G401.6 (cell line): ENCODE results near the gene AUTS2.
"Not testable (repeated sequence)": the region's sequence is repeated elsewhere in the genome, so short reads cannot be mapped to it uniquely, and the experiment has no call there.

Experiments used
- FAIRE-seq: peaks from 2 replicates; lab custom pipeline; 2012; peaks lifted over from hg19 to GRCh38; lab: Jason Lieb, UNC

Gene AUTS2

DNA sequence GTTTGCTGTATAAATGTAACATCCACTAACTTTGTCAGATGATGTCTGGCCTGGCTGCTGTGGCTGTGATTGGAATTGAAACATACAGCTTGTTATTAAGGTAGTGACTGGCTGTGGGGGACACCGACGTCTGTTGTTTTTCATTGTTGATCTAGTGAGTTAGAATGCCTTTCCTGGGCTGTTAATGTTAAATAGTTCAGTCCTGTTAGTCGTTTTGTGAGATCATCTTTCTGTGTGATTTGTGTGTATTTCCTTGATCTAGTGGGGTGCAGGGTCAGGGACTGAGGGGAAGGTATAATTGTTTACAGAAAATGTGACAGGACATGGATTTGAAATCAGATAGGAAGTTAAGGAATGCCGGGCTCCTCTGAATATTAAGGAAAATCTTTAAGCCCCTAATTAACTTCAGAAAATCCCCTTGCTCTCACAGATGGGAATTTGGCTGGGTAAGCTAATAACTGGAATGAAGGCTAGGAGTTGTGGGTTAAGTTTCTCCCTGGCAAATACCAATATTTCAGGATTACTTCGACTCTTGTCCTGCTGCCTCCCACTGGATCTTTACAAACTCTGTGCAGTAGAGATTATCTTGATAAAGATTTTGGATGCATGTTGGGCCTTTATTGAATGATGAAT is 163.1 kb downstream of the AUTS2 start:
- FAIRE-seq = no peak

DNA sequence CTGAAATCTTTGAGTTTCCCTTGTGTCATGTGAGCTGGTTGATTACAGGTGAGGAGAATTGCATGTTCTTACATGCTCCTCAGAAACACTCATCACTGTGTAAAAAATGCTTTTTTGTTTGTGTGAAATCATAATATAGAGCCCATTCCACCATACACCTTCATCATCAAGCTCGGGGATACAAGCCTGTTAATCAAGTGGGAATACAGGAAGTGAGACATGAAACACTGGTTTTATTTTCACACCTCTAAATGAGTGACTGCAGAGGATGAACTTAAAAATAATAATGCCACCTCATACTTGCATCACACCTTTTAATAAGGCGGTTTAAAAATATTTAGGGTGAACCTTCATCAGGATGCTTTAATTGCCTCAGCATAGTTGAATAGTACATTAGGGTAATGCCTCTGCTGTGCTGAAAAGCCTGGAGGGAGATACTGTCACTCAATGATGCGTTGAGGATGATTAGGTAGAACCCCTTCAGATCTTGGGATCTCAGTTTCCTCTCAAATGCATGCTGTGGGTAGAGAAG is 164.6 kb downstream of the AUTS2 start:
- FAIRE-seq = no peak

DNA sequence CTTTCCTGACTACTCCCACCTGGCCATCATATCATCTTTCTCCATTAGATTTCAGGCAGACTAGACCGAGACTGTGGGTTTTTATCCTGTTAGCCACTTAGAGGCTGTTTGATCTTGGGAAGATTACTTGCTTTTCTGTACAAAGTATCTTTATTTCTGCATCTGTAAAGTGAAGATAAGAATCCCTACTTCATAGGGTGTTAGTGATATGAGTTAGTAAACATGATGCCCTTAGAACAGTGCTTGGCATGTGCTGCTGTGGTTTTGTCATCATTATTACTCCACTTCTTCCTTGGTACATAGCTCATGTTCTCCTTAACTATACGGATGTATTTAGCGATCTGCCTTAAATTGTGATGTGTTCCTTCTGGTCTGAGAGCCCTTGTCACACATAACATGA is 165.2 kb downstream of the AUTS2 start:
- FAIRE-seq = no peak

- no peak for FAIRE-seq
These were observed 165.9 kb downstream of the AUTS2 start for GRCh38 chr7:69764147-69764546.

GRCh38 chr7:69764681-69765080 is 166.4 kb downstream of the AUTS2 start:
- no peak for FAIRE-seq

GRCh38 chr7:69765879-69766278 is 167.6 kb downstream of the AUTS2 start:
- no peak for FAIRE-seq

DNA sequence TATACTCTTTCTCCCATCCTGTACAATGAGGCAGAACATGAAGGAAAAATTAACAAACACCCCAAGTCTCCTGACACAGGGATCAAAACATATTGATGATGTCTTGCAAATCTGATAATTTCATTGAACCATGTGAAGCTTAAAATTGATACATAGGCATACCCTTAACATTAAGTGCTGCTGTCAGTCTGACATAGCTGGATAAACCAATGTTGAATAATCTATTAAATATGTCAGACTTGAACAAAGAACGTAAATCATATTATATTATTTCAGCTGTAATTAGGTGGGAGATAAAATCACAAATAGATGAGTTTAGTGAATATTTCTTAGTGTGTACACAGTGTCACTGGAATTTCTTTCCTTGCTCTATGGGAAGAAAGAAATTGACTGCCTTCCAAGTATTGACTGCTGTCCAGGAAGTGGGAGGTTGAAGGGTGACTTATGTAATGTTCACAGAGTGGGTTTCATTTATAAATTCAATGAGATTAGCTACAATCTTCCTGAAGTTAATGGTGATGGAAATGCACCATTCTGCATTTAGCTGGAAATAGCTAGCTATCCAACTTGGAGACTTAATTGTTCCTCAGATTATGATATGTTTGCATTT is 170.8 kb downstream of the AUTS2 start:
- FAIRE-seq = no peak

GRCh38 chr7:69769826-69770225 is 171.6 kb downstream of the AUTS2 start:
- FAIRE-seq = no peak

DNA sequence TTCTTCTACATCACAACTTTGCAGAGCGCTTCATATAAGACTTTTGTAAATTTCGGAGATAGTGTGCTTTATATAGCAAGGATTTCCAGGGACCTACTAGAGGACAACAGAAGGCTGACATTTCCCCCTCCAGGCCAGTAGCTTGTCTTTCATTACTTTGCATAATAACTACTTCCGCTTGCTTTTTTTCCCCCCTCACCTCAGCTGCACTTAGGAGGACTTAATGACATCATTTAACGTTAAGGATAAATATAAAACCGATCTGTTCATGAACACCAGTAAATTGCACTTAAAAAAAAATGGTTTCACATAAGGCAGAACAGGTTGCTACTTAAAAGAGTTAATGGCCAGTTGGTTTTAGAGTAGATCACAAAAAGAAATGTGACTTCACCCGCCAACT is 172.3 kb downstream of the AUTS2 start:
- no peak for FAIRE-seq

GRCh38 chr7:69772718-69773436 is 174.6 kb downstream of the AUTS2 start:
- FAIRE-seq = no peak

GRCh38 chr7:69773535-69774225 is 175.4 kb downstream of the AUTS2 start:
- no peak for FAIRE-seq

DNA sequence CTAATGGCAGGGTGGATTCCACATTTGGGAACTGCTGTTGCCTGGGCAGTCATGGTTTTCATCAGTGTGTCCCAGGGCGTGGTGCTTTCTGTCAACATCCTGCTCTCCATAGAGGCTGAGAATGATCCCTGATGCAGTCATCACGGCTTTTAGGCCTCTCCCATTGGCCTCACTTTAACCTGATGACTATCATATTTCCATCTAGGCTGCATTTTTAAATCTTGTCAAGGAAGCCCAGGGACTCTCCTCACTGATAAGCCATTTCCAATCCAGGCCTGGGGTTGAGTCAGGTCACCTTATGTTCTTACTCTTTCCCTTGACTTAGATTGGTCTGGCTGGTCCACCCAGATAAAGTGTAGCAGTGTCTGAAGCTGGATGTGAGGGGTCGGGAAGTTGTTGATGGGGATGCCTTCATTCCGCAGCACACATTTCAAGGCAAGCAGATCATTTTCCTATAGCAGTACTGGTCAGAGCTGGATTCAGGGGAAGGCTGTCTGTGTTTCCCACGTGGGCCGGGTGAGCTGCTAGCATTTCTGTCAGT is 177.0 kb downstream of the AUTS2 start:
- no peak for FAIRE-seq

GRCh38 chr7:69776611-69777010 is 178.3 kb downstream of the AUTS2 start:
- FAIRE-seq = no peak

- FAIRE-seq = no peak
These were observed 179.9 kb downstream of the AUTS2 start for GRCh38 chr7:69778138-69778537.

DNA sequence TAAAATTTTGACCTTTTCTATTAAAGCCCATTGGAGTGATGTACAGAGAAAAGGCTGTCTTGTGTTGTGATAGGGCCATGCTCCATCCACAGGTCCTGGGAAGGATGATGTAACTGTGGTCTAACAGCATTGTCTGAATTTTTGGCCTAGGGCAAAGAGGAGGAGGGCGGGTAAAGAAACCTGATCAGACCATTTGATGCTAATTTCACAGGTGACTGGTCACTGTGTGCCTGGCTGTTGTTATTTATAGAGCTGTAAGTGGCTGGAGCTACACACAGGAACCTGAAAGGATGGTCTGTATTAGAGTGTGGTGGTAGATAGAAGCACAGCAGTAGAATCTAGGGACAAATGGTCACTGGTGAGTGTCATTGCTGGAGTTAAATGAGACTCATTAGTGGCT is 182.1 kb downstream of the AUTS2 start:
- no peak for FAIRE-seq

DNA sequence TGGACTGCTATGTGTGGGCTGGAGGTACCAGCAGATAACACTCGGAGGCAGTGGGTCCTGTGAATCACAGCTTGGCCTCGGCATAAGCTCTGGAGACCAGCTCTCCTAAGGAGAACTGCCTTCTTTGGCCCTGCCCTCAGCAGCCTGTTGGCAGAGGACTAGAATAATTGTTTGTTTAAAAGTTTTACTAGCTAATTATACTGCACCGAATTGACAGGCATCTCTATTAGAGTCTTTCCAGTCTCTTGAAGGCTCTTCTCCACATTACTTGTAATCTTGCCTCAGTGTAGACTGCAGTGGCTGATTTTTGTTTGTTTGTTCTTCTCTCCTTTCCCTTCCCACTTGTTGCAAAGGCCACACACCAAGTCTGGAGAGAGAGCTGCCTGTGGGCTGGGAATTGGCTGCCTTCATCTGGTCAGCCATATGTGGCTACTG is 183.2 kb downstream of the AUTS2 start:
- FAIRE-seq = no peak

GRCh38 chr7:69782917-69783684 is 184.8 kb downstream of the AUTS2 start:
- no peak for FAIRE-seq

DNA sequence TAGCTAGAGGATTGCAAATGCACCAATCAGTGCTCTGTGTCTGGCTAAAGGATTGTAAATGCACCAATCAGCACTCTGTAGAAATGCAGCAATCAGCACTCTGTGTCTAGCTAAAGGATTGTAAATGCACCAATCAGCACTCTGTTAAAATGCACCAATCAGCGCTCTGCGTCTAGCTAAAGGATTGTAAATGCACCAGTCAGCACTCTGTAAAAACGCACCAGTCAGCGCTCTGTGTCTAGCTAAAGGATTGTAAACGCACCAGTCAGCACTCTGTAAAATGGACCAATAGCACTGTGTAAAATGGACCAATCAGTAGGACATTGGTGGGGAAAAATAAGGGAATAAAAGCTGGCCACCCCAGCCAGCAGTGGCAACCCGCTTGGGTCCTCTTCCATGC is 187.9 kb downstream of the AUTS2 start:
- FAIRE-seq = not testable (repeated sequence)

- FAIRE-seq = no peak
These were observed 188.6 kb downstream of the AUTS2 start for GRCh38 chr7:69786730-69787395.

GRCh38 chr7:69787736-69788431 is 189.6 kb downstream of the AUTS2 start:
- no peak for FAIRE-seq

- no peak for FAIRE-seq
These were observed 191.3 kb downstream of the AUTS2 start for GRCh38 chr7:69789563-69789962.
